Type B pancreatic cell (in vitro differentiated cells): ENCODE data around the gene LRCH1. TPM values are rescaled to one million over a fixed set of nuclear protein-coding genes. Genes with fewer than 3 reads are reported as not detected.

Experiments
- DNase-seq: peaks from one replicate; pipeline ENCODE4 v3.0.0; 2021; ENCODE audit warnings: mixed read lengths; ENCODE audit not compliant: unreplicated experiment; ENCODE audit errors: extremely low spot score
- H3K27ac Mint-ChIP-seq: 2 replicates; pipeline ENCODE4 v1.8.0; 2021; ENCODE audit warnings: mild to moderate bottlenecking, mixed read lengths
- H3K27me3 Mint-ChIP-seq: 2 replicates; pipeline ENCODE4 v1.8.0; 2021; ENCODE audit warnings: mixed read lengths
- H3K36me3 Mint-ChIP-seq: 2 replicates; pipeline ENCODE4 v1.8.0; 2021; ENCODE audit warnings: mixed read lengths
- H3K4me1 Mint-ChIP-seq: one replicate; pipeline ENCODE4 v1.8.0; 2021; ENCODE audit warnings: mixed read lengths; ENCODE audit not compliant: unreplicated experiment
- H3K4me3 Mint-ChIP-seq: 2 replicates; pipeline ENCODE4 v1.8.0; 2021; ENCODE audit warnings: mild to moderate bottlenecking, mixed read lengths
- H3K9me3 Mint-ChIP-seq: 2 replicates; pipeline ENCODE4 v1.8.0; 2021; ENCODE audit warnings: mixed read lengths
- total RNA-seq: library from RNA; stranded (reverse); gene quantifications from 2 replicates; pipeline ENCODE4 v1.2.1, GENCODE V29; 2021; ENCODE audit warnings: low replicate concordance
- TF ChIP-seq, protein P1 (sequence below): fragments of 200-600 bp; sonication (generic); conservative IDR thresholded peaks from 2 replicates; pipeline ENCODE4 v1.5.0; 2021; ENCODE audit warnings: antibody characterized with exemption, mild to moderate bottlenecking

The LRCH1 gene
- total RNA-seq, 1 donor from 2014 or later, result 23.0 TPM

DNA sequence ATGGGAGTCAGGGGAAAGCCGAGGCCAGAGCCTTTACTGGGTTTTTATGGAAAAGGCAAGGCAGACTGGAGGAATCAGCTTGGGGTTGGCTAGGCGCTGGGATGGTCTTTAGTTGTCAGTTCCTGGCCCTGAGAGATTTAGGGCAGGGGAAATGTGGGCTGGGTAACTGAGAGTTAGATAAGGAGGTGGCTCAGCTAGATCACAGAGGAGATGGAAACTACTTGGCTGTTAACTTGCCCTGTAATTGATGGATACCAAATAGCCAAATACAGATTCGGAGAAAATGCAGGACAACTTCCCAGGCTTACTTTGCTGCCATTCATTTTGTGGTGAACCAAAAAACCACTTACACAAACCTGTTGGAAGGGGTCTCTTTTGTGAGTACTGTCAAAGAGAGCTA, 54.0 kb downstream of the LRCH1 start:
- TF ChIP-seq, protein P1, sequence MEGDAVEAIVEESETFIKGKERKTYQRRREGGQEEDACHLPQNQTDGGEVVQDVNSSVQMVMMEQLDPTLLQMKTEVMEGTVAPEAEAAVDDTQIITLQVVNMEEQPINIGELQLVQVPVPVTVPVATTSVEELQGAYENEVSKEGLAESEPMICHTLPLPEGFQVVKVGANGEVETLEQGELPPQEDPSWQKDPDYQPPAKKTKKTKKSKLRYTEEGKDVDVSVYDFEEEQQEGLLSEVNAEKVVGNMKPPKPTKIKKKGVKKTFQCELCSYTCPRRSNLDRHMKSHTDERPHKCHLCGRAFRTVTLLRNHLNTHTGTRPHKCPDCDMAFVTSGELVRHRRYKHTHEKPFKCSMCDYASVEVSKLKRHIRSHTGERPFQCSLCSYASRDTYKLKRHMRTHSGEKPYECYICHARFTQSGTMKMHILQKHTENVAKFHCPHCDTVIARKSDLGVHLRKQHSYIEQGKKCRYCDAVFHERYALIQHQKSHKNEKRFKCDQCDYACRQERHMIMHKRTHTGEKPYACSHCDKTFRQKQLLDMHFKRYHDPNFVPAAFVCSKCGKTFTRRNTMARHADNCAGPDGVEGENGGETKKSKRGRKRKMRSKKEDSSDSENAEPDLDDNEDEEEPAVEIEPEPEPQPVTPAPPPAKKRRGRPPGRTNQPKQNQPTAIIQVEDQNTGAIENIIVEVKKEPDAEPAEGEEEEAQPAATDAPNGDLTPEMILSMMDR, result no peak
- Mint-ChIP-seq H3K9me3 (peaks cover 4% of the 10 kb centered on the region), H3K27ac (peak overlapping the region; percentile 72), H3K4me1 (peaks cover 66% of the 10 kb centered on the region), H3K36me3 (peaks cover 3% of the 10 kb centered on the region), H3K4me3 (peak overlapping the region; percentile 45), H3K27me3 (no peaks in the 10 kb centered on the region)
- DNase-seq, result no peak

DNA sequence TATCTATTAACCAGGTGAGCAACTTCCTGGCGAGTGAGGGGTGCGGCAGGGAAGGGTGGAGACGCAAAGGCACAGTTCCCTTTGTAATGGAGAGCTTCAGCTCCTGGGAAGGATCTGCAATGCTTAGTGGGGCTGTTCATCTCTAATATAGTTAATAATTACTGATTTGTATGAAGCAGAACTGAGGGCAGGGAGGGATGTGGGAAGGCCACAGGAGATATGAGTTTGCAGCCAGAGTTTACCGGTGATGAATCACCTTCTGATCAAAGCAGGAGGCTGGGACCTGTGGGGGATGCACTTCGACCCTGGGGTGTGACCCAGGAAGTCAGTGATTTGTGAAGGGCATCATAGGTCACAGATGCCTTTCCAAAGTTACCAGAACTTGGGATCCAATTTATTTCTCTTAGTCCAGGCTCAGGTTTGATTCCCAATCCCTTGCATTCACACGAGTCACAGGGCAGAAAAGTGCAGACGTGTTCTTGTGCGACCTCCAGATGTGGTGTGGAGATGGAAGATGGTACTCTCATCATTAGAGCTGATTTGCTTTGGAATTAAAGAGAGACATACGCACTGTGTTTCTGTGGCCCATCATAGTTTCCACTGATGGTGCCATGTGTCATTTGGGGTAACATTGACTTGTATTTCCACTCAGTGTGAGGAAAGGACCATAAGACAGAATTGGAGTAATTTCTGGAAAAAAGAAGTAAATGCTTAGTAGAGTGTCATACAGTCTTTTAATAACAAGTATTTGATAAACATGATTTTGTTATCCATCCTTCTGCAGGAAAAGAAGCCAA, 55.0 kb downstream of the LRCH1 start:
- Mint-ChIP-seq H3K36me3 (peaks cover under 1% of the 10 kb centered on the region), H3K9me3 (peaks cover 4% of the 10 kb centered on the region), H3K27me3 (no peaks in the 10 kb centered on the region), H3K4me3 (peak overlapping the region; percentile 42), H3K4me1 (peaks cover 59% of the 10 kb centered on the region), H3K27ac (peak overlapping the region; percentile 84)
- TF ChIP-seq, protein P1, result no peak
- DNase-seq, result no peak

DNA sequence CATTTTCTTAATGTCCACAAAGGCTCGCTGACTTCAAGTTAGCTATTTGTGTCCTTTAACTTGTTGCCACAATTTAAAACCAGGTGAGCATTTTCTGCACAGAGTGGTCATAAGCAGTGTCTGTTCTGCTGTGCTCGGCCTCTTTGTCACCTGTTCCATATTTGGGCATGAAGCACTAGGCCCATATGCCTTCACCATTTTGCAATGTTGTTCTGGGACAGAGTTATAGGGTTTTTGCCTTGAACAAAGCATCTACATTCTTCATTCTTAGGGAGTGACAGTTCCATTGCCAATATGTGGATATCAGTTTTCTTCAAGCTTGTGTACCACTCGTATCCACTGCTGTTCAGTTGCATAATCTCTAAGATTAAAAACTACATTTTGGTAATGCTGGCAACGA, 56.1 kb downstream of the LRCH1 start:
- TF ChIP-seq, protein P1, result no peak
- peaks cover 54% of the 10 kb centered on the region for H3K4me1 Mint-ChIP-seq
- no peaks in the 10 kb centered on the region for H3K36me3 Mint-ChIP-seq
- no peak for DNase-seq
- H3K27ac Mint-ChIP-seq, result peak overlapping the region; percentile 68
- peaks cover 4% of the 10 kb centered on the region for H3K9me3 Mint-ChIP-seq
- no peaks in the 10 kb centered on the region for H3K27me3 Mint-ChIP-seq
- peak overlapping the region; percentile 45 for H3K4me3 Mint-ChIP-seq

- peaks cover 54% of the 10 kb centered on the region for H3K4me1 Mint-ChIP-seq
Measured at GRCh38 chr13:46609726-46610125, 56.8 kb downstream of the LRCH1 start.

DNA sequence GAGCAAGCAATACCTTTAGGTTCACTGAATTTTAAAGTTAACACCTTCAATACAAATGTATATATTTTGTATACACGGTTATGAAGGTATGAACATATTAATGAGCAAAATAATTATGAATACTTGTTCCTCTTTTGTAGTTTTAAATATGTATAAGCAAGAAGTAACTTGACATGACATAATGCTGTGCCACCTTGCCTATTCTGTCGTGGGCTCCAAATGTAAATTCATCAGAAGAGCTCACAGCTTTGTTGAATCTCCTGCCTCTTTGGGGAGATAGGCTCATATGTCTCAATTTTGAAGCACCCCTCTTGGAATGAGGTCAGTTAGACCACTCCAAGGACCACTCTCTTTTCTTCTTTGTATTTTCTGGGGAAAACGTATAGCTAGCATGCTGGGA, 59.3 kb downstream of the LRCH1 start:
- Mint-ChIP-seq H3K4me3 (no peak overlapping the region), H3K36me3 (no peaks in the 10 kb centered on the region), H3K9me3 (peaks cover 4% of the 10 kb centered on the region), H3K27me3 (no peaks in the 10 kb centered on the region), H3K27ac (no peak overlapping the region), H3K4me1 (peaks cover 55% of the 10 kb centered on the region)
- DNase-seq, result no peak
- TF ChIP-seq, protein P1, result no peak

More at GRCh38 chr13:46609726-46610125, 56.8 kb downstream of the LRCH1 start:
- Mint-ChIP-seq H3K27ac (peak overlapping the region; percentile 73), H3K36me3 (no peaks in the 10 kb centered on the region), H3K4me3 (peak overlapping the region; percentile 53), H3K9me3 (peaks cover 4% of the 10 kb centered on the region), H3K27me3 (no peaks in the 10 kb centered on the region)
- TF ChIP-seq, protein P1, result no peak
- no peak for DNase-seq
